PC-3 (cell line): ENCODE results near the gene MUC6. TPM values are rescaled to one million over a fixed set of nuclear protein-coding genes. Genes with fewer than 3 reads are reported as not detected.
A peak's percentile ranks its signal among the peaks of the same experiment; 100 is the strongest.

Experiments
- ATAC-seq: fragments of 200-7000 bp; cut with Tn5 transposase; 2 replicates; pipeline ENCODE4 v1.9.1; 2020; ENCODE audit warnings: mild to moderate bottlenecking, moderate library complexity
- BruUV-seq: library from RNA; stranded (reverse); fragments of 400-500 nt; replicated peaks from 2 replicates; lab custom pipeline; 2021; lab: Mats Ljungman, UMichigan
- CTCF ChIA-PET: fragments of 300-600 bp; sonication (Branson Sonifier 250); formaldehyde crosslinking; loops from one replicate; lab custom pipeline; 2022; ENCODE audit warnings: antibody characterized with exemption; lab: Charles Lee
- POLR2A ChIA-PET: fragments of 300-600 bp; sonication (Branson Sonifier 250); formaldehyde crosslinking; loops from one replicate; lab custom pipeline; 2022; ENCODE audit warnings: antibody characterized with exemption; ENCODE audit not compliant: unreplicated experiment; lab: Charles Lee
- DNase-seq: peaks from one replicate; pipeline ENCODE4 v3.0.0-alpha.2; 2015
- H2AFZ ChIP-seq: fragments of 300-600 bp; sonication (generic); 2 replicates; pipeline ENCODE4 v1.6.0; 2016; ENCODE audit warnings: antibody characterized with exemption, low read length
- H3F3A ChIP-seq: fragments of 300-600 bp; sonication (generic); one replicate; pipeline ENCODE4 v1.6.0; 2017; ENCODE audit warnings: antibody characterized with exemption, low read length, control low read depth, mild to moderate bottlenecking; ENCODE audit not compliant: unreplicated experiment
- H3K27ac ChIP-seq: fragments of 300-600 bp; sonication (generic); 2 replicates; pipeline ENCODE4 v1.5.1; 2016; ENCODE audit warnings: mild to moderate bottlenecking, low read length
- H3K27me3 ChIP-seq: fragments of 300-600 bp; sonication (generic); 2 replicates; pipeline ENCODE4 v1.6.1; 2016; ENCODE audit warnings: low read length, mixed read lengths
- H3K36me3 ChIP-seq: fragments of 300-600 bp; sonication (generic); 2 replicates; pipeline ENCODE4 v1.6.1; 2016; ENCODE audit warnings: low read depth, mixed run types, low read length, mixed read lengths
- H3K4me1 ChIP-seq: fragments of 300-600 bp; sonication (generic); 2 replicates; pipeline ENCODE4 v1.5.1; 2016; ENCODE audit warnings: low read length; ENCODE audit not compliant: insufficient read depth
- H3K4me2 ChIP-seq: fragments of 300-600 bp; sonication (generic); 2 replicates; pipeline ENCODE4 v1.6.0; 2016; ENCODE audit warnings: low read length
- H3K4me3 ChIP-seq: fragments of 300-600 bp; sonication (generic); 2 replicates; pipeline ENCODE4 v1.5.1; 2016; ENCODE audit warnings: mild to moderate bottlenecking, low read length, mixed read lengths
- H3K79me2 ChIP-seq: fragments of 300-600 bp; sonication (generic); 2 replicates; pipeline ENCODE4 v1.6.1; 2017; ENCODE audit warnings: low read length, mixed read lengths
- H3K9ac ChIP-seq: fragments of 300-600 bp; sonication (generic); 2 replicates; pipeline ENCODE4 v1.6.0; 2016; ENCODE audit warnings: mild to moderate bottlenecking, low read length
- H3K9me2 ChIP-seq: fragments of 300-600 bp; sonication (generic); replicated peaks from 2 replicates; pipeline ENCODE4 v1.6.1; 2016; ENCODE audit warnings: mixed run types, low read length, mixed read lengths
- H3K9me3 ChIP-seq: fragments of 300-600 bp; sonication (generic); 2 replicates; pipeline ENCODE4 v1.6.1; 2016; ENCODE audit warnings: low read length, mixed read lengths
- H4K20me1 ChIP-seq: fragments of 300-600 bp; sonication (generic); 2 replicates; pipeline ENCODE4 v1.6.1; 2016; ENCODE audit warnings: low read length, mixed read lengths
- CTCF ChIP-seq: fragments of 300-600 bp; sonication (generic); conservative IDR thresholded peaks from 2 replicates; pipeline ENCODE4 v1.5.1; 2017; ENCODE audit warnings: antibody characterized with exemption, low read depth, mild to moderate bottlenecking, low read length
- EZH2 ChIP-seq: fragments of 300-600 bp; sonication (generic); IDR thresholded peaks from one replicate; pipeline ENCODE4 v1.6.1; 2017; ENCODE audit warnings: antibody characterized with exemption, mild to moderate bottlenecking, low read length; ENCODE audit not compliant: unreplicated experiment
- EZH2phosphoT487 ChIP-seq: fragments of 300-600 bp; sonication (generic); IDR thresholded peaks from 2 replicates; pipeline ENCODE4 v1.6.1; 2018; ENCODE audit warnings: mild to moderate bottlenecking, antibody characterized with exemption, low read length, borderline replicate concordance
- intact Hi-C: fragments of 100-400 bp; cut with micrococcal nuclease; formaldehyde crosslinking; loops from 2 replicates; pipeline ENCODE4 v1.9.0; 2023
- total RNA-seq: library from RNA; depleted of rRNA; stranded (reverse); fragments of >200 nt; gene quantifications from 2 replicates; pipeline ENCODE4 v1.2.3, GENCODE V29; 2014

MUC6 gene
- total RNA-seq, 1 experiment from 2014 or later, result 0.18 TPM

DNA sequence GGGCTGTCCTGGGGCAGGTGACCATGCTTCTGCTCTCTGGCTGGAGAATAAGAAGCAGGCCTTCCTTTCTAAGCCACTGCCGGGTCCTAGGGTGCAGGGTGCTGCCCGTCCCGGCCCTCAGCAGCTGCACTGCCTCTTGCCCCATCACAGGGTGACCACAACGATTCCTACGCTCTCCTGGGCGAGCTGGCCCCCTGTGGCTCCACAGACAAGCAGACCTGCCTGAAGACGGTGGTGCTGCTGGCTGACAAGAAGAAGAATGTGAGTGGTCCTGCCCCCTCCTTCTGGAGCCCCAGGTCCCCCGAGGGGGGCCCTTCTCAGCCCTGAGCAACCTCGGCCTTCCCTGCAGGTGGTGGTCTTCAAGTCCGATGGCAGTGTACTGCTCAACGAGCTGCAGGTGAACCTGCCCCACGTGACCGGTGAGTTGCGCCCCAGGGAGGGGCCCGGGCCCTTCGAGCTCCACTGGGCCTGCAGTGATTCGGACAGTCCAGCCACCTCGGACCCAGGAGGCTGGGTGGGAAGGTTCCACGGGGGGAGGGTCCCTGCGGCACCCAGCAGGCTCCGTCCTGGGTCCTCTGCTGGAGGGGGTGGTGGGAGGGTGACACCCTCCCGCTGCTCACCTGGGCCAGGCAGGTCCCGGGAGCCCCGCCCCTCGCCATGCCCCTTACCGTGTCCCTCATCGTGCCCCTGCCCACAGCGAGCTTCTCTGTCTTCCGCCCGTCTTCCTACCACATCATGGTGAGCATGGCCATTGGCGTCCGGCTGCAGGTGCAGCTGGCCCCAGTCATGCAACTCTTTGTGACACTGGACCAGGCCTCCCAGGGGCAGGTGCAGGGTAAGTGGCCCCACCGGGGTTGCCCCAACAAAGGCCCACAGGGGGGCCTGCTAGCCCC is 46.5 kb upstream of the MUC6 start:
- Histone ChIP-seq H3K9ac (no peak overlapping the region), H3K36me3 (no peaks in the 10 kb centered on the region), H3F3A (no peaks in the 10 kb centered on the region), H2AFZ (no peak overlapping the region), H4K20me1 (no peaks in the 10 kb centered on the region), H3K27me3 (no peaks in the 10 kb centered on the region), H3K9me2 (no peaks in the 10 kb centered on the region), H3K4me2 (no peak overlapping the region), H3K79me2 (no peaks in the 10 kb centered on the region), H3K4me1 (no peaks in the 10 kb centered on the region), H3K4me3 (no peak overlapping the region), H3K9me3 (no peaks in the 10 kb centered on the region), H3K27ac (no peak overlapping the region)
- DNase-seq (no peak), ATAC-seq (no peak)
- BruUV-seq, result TSS peak; percentile 61
- intact Hi-C loops, result no loop called here
- TF ChIP-seq CTCF (no peak), EZH2phosphoT487 (no peak), EZH2 (no peak)
- ChIA-PET POLR2A (no interaction called here), CTCF (no interaction called here)

- CTCF ChIA-PET, result no interaction called here
- TF ChIP-seq EZH2phosphoT487, result no peak
- TF ChIP-seq EZH2, result no peak
- no peak for TF ChIP-seq CTCF
- no TSS peak for BruUV-seq
- Histone ChIP-seq H2AFZ (no peak overlapping the region), H4K20me1 (no peaks in the 10 kb centered on the region), H3K27me3 (no peaks in the 10 kb centered on the region), H3K36me3 (no peaks in the 10 kb centered on the region), H3K27ac (no peak overlapping the region), H3K4me1 (no peaks in the 10 kb centered on the region), H3K79me2 (no peaks in the 10 kb centered on the region), H3K9me3 (no peaks in the 10 kb centered on the region), H3K9me2 (no peaks in the 10 kb centered on the region), H3K4me2 (no peak overlapping the region), H3K9ac (no peak overlapping the region), H3F3A (no peaks in the 10 kb centered on the region), H3K4me3 (no peak overlapping the region)
- intact Hi-C loops, result no loop called here
- ATAC-seq (no peak), DNase-seq (no peak)
- POLR2A ChIA-PET, result no interaction called here
Observed at GRCh38 chr11:1082346-1082727, 45.8 kb upstream of the MUC6 start.
